H1 (cell line): Measurements from ENCODE around the gene NPM1. TPM values are rescaled to one million over a fixed set of nuclear protein-coding genes. Genes with fewer than 3 reads are reported as not detected.

Experiments used
- ATF2 ChIP-seq: IDR thresholded peaks from 2 replicates; pipeline ENCODE4 v1.6.1; 2012; ENCODE audit warnings: low read length, inconsistent platforms
- CBX5 ChIP-seq: fragments of 300-800, 300-1000 bp; sonication (generic); IDR thresholded peaks from 2 replicates; pipeline ENCODE4 v1.7.1; 2016; ENCODE audit warnings: antibody characterized with exemption, low read length, low read depth
- CHD7 ChIP-seq: fragments of 300-600 bp; sonication (generic); IDR thresholded peaks from 2 replicates; pipeline ENCODE4 v1.7.1; 2012; ENCODE audit warnings: low read length, moderate library complexity, mild to moderate bottlenecking, inconsistent platforms; ENCODE audit not compliant: insufficient replicate concordance
- SAP30 ChIP-seq: fragments of 300-600 bp; sonication (generic); IDR thresholded peaks from 2 replicates; pipeline ENCODE4 v1.7.1; 2012; ENCODE audit warnings: low read length, moderate library complexity, mild to moderate bottlenecking, inconsistent platforms; ENCODE audit not compliant: insufficient read depth, insufficient replicate concordance
- SIN3A ChIP-seq, 2 experiments: IDR thresholded peaks in 1 of 2; conservative IDR thresholded peaks in 1 of 2; 2 replicates each; pipeline ENCODE4 v1.6.1; 2011 to 2012; ENCODE audit warnings: low read length in 2 of 2, improper control_type of control experiment in 1 of 2, low read depth in 1 of 2, mild to moderate bottlenecking in 1 of 2
- TEAD4 ChIP-seq: IDR thresholded peaks from 2 replicates; pipeline ENCODE4 v1.6.1; 2012; ENCODE audit warnings: low read depth, low read length, inconsistent platforms, mixed read lengths
- polyA plus RNA-seq, 7 experiments: library from polyadenylated mRNA; depleted of rRNA in 3 of 7; stranded (reverse) in 5 of 7; unstranded in 2 of 7; fragments of >200 nt in 5 of 7; fragments of 200-250 nt in 2 of 7; gene quantifications; 1 replicate in 5 of 7; 2 replicates in 1 of 7; 4 replicates in 1 of 7; pipeline versions ENCODE4 v1.2.1 to v1.2.3, GENCODE V29; 2011 to 2013; ENCODE audit warnings: missing spikeins in 2 of 7, mixed read lengths in 2 of 7
- total RNA-seq: library from RNA; stranded (reverse); fragmentation: NEBNext Ultra II Directional; extraction: Animal tissue kit (Norgen Biotek cat#: 25700); gene quantifications from 2 replicates; pipeline ENCODE4 v1.2.1, GENCODE V29; 2021

The NPM1 gene
- total and polyA plus RNA-seq, 2 of the 8 experiments (the other 6 are each of a cell fraction or from before 2014, with no cell fraction given): 2,182 to 4,042 TPM

DNA sequence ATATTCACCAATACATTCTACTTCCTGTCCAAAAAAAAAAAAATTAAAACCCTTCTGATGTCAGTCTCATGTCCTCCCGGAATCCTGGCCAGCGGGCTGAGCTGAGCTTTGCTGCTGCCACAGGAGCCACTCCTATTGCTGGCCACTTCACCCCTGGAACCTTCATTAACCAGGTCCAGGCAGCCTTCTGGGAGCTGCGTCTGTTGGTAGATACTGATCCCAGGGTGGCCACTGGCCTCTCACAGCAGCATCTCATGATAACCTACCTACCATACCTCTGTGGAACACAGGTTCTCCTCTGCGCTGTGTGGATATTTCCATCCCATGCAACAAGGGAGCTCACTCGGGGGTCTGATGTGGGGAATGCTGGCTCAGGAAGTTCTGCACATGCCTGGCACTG lies 21.0 kb upstream of the NPM1 start (continued):
- TF ChIP-seq CHD7: no peak
- TF ChIP-seq ATF2: no peak
- no peak for TF ChIP-seq TEAD4
- no peak for TF ChIP-seq SAP30
- no peak for TF ChIP-seq SIN3A (conservative IDR thresholded peaks at IDR 0.05 in 1 of 2, IDR thresholded peaks at IDR 0.05 in 1 of 2; ENCODE audit: low read depth in 1 of 2, low read length in 2 of 2)
- no peak for TF ChIP-seq CBX5
